ENCODE measurements around the gene LPIN3.
"Not testable (repeated sequence)": the region's sequence is repeated elsewhere in the genome, so short reads cannot be mapped to it uniquely, and the experiment has no call there.

LPIN3 gene

GRCh38 chr20:41308290-41308711, 32.3 kb upstream of the LPIN3 start:
- no peaks in the 10 kb centered on the region for H3K9me3 ChIP-seq (ENCODE audit: insufficient read depth, low read length, severe bottlenecking)
- no peak for DNase-seq
- H3K4me2 ChIP-seq (ENCODE audit: insufficient read depth, low read length) = no peak overlapping the region
- no peaks in the 10 kb centered on the region for H3K36me3 ChIP-seq (ENCODE audit: insufficient read depth, low read length)
- no peak overlapping the region for H3K27ac ChIP-seq (ENCODE audit: low read length)
- H3K79me2 ChIP-seq (ENCODE audit: insufficient read depth, low read length) = peaks cover 12% of the 10 kb centered on the region; the same call in 1 of the 2 replicates
- no peak overlapping the region for H3K9ac ChIP-seq (ENCODE audit: low read depth, low read length)
- no peak for TF ChIP-seq CTCF (IDR thresholded peaks at IDR 0.05; ENCODE audit: borderline replicate concordance, extremely low read depth, low read length, poor library complexity, severe bottlenecking)
- TF ChIP-seq EZH2 (IDR thresholded peaks at IDR 0.05; ENCODE audit: borderline replicate concordance, low read depth, low read length, severe bottlenecking) = no peak
- ATAC-seq (ENCODE audit: insufficient read depth, low read depth) = no peak
- H3K4me1 ChIP-seq (ENCODE audit: insufficient read depth, low read length) = no peaks in the 10 kb centered on the region
- peaks cover 5% of the 10 kb centered on the region; the same call in 1 of the 2 replicates for H4K20me1 ChIP-seq (ENCODE audit: insufficient read depth, low read length)
- no peak overlapping the region for H2AFZ ChIP-seq (ENCODE audit: low read depth, low read length)
- H3K4me3 ChIP-seq (ENCODE audit: low read depth in 1 of 2, low read length in 2 of 2) = no peak overlapping the region
- H3K27me3 ChIP-seq (ENCODE audit: insufficient read depth, low read length, poor library complexity) = no peaks in the 10 kb centered on the region

- DNase-seq (no peak), ATAC-seq (ENCODE audit: insufficient read depth, low read depth) (no peak)
- peaks cover 12% of the 10 kb centered on the region; the same call in 1 of the 2 replicates for H3K79me2 ChIP-seq (ENCODE audit: insufficient read depth, low read length)
- H4K20me1 ChIP-seq (ENCODE audit: insufficient read depth, low read length) = peaks cover 5% of the 10 kb centered on the region; the same call in 1 of the 2 replicates
- H3K27ac ChIP-seq (ENCODE audit: low read length) = no peak overlapping the region
- no peak overlapping the region for H3K9ac ChIP-seq (ENCODE audit: low read depth, low read length)
- TF ChIP-seq CTCF (IDR thresholded peaks at IDR 0.05; ENCODE audit: borderline replicate concordance, extremely low read depth, low read length, poor library complexity, severe bottlenecking) = no peak
- no peak for TF ChIP-seq EZH2 (IDR thresholded peaks at IDR 0.05; ENCODE audit: borderline replicate concordance, low read depth, low read length, severe bottlenecking)
- no peaks in the 10 kb centered on the region for H3K36me3 ChIP-seq (ENCODE audit: insufficient read depth, low read length)
- H3K4me1 ChIP-seq (ENCODE audit: insufficient read depth, low read length) = no peaks in the 10 kb centered on the region
- H3K9me3 ChIP-seq (ENCODE audit: insufficient read depth, low read length, severe bottlenecking) = no peaks in the 10 kb centered on the region
- no peak overlapping the region for H2AFZ ChIP-seq (ENCODE audit: low read depth, low read length)
- H3K4me2 ChIP-seq (ENCODE audit: insufficient read depth, low read length) = no peak overlapping the region
- H3K27me3 ChIP-seq (ENCODE audit: insufficient read depth, low read length, poor library complexity) = no peaks in the 10 kb centered on the region
- H3K4me3 ChIP-seq (ENCODE audit: low read depth in 1 of 2, low read length in 2 of 2) = no peak overlapping the region
Measured at GRCh38 chr20:41308726-41309413, 31.8 kb upstream of the LPIN3 start.

- Histone ChIP-seq H4K20me1 (ENCODE audit: insufficient read depth, low read length) (peaks cover 5% of the 10 kb centered on the region; the same call in 1 of the 2 replicates), H3K27ac (ENCODE audit: low read length) (no peak overlapping the region), H3K4me2 (ENCODE audit: insufficient read depth, low read length) (no peak overlapping the region), H3K36me3 (ENCODE audit: insufficient read depth, low read length) (no peaks in the 10 kb centered on the region), H3K9me3 (ENCODE audit: insufficient read depth, low read length, severe bottlenecking) (no peaks in the 10 kb centered on the region), H3K27me3 (ENCODE audit: insufficient read depth, low read length, poor library complexity) (no peaks in the 10 kb centered on the region), H3K4me3 (ENCODE audit: low read depth in 1 of 2, low read length in 2 of 2) (no peak overlapping the region), H3K9ac (ENCODE audit: low read depth, low read length) (no peak overlapping the region), H3K4me1 (ENCODE audit: insufficient read depth, low read length) (no peaks in the 10 kb centered on the region), H3K79me2 (ENCODE audit: insufficient read depth, low read length) (peaks cover 12% of the 10 kb centered on the region; the same call in 1 of the 2 replicates), H2AFZ (ENCODE audit: low read depth, low read length) (no peak overlapping the region)
- no peak for TF ChIP-seq EZH2 (IDR thresholded peaks at IDR 0.05; ENCODE audit: borderline replicate concordance, low read depth, low read length, severe bottlenecking)
- no peak for TF ChIP-seq CTCF (IDR thresholded peaks at IDR 0.05; ENCODE audit: borderline replicate concordance, extremely low read depth, low read length, poor library complexity, severe bottlenecking)
- ATAC-seq (ENCODE audit: insufficient read depth, low read depth) (no peak), DNase-seq (no peak)
Measured at GRCh38 chr20:41309817-41310216, 30.8 kb upstream of the LPIN3 start.

- not testable (repeated sequence) for H3K27me3 ChIP-seq (ENCODE audit: insufficient read depth, low read length, poor library complexity); DNase-seq; H3K27ac ChIP-seq (ENCODE audit: low read length); H2AFZ ChIP-seq (ENCODE audit: low read depth, low read length); H3K36me3 ChIP-seq (ENCODE audit: insufficient read depth, low read length); H3K4me2 ChIP-seq (ENCODE audit: insufficient read depth, low read length); H3K9me3 ChIP-seq (ENCODE audit: insufficient read depth, low read length, severe bottlenecking); ATAC-seq (ENCODE audit: insufficient read depth, low read depth); H3K9ac ChIP-seq (ENCODE audit: low read depth, low read length); H3K4me3 ChIP-seq (ENCODE audit: low read depth in 1 of 2, low read length in 2 of 2); H4K20me1 ChIP-seq (ENCODE audit: insufficient read depth, low read length)
- peaks cover 17% of the 10 kb centered on the region for H3K4me1 ChIP-seq (ENCODE audit: insufficient read depth, low read length)
- H3K79me2 ChIP-seq (ENCODE audit: insufficient read depth, low read length) = peaks cover 22% of the 10 kb centered on the region; the same call in 1 of the 2 replicates
Measured at GRCh38 chr20:41312009-41312408, 28.6 kb upstream of the LPIN3 start.

All from DND-41 (cell line).